ENCODE measurements around the gene BMAL1.

BMAL1 gene

GRCh38 chr11:13341026-13341425 lies 63.4 kb downstream of the BMAL1 start:
- H3K4me3 ChIP-seq (ENCODE audit: low read length) = no peak overlapping the region
- TF ChIP-seq CTCF (IDR thresholded peaks at IDR 0.05; ENCODE audit: low read depth, low read length, poor library complexity, severe bottlenecking) (no peak), EZH2phosphoT487 (IDR thresholded peaks at IDR 0.05; ENCODE audit: borderline replicate concordance, low read length) (no peak)
- H3K36me3 ChIP-seq (ENCODE audit: control insufficient read depth, low read length) = no peaks in the 10 kb centered on the region
- H3K4me2 ChIP-seq (ENCODE audit: low read length) = no peak overlapping the region
- no peaks in the 10 kb centered on the region for H3F3A ChIP-seq (ENCODE audit: control insufficient read depth, insufficient read depth)
- H3K4me1 ChIP-seq (ENCODE audit: control insufficient read depth, low read length) = no peaks in the 10 kb centered on the region
- H3K9me2 ChIP-seq (replicated peaks; ENCODE audit: control insufficient read depth, low read length) = no peaks in the 10 kb centered on the region
- H4K20me1 ChIP-seq (ENCODE audit: control insufficient read depth, insufficient read depth, low read depth, low read length) = peaks cover 5% of the 10 kb centered on the region; the same call in 1 of the 2 replicates
- H3K9me3 ChIP-seq (ENCODE audit: control insufficient read depth, insufficient read depth, low read length) = no peaks in the 10 kb centered on the region
- no peak overlapping the region for H3K27ac ChIP-seq (ENCODE audit: low read depth, low read length)
- H3K27me3 ChIP-seq (ENCODE audit: control insufficient read depth, low read length) = peaks cover 22% of the 10 kb centered on the region
- H3K79me2 ChIP-seq (ENCODE audit: control insufficient read depth, low read length) = no peaks in the 10 kb centered on the region

GRCh38 chr11:13343067-13343466 lies 65.5 kb downstream of the BMAL1 start:
- no peaks in the 10 kb centered on the region for H3K4me1 ChIP-seq (ENCODE audit: control insufficient read depth, low read length)
- H3K36me3 ChIP-seq (ENCODE audit: control insufficient read depth, low read length) = no peaks in the 10 kb centered on the region
- no peak overlapping the region for H3K4me3 ChIP-seq (ENCODE audit: low read length)
- TF ChIP-seq CTCF (IDR thresholded peaks at IDR 0.05; ENCODE audit: low read depth, low read length, poor library complexity, severe bottlenecking) = no peak
- TF ChIP-seq EZH2phosphoT487 (IDR thresholded peaks at IDR 0.05; ENCODE audit: borderline replicate concordance, low read length) = no peak
- no peaks in the 10 kb centered on the region for H3K9me3 ChIP-seq (ENCODE audit: control insufficient read depth, insufficient read depth, low read length)
- H3K9me2 ChIP-seq (replicated peaks; ENCODE audit: control insufficient read depth, low read length) = no peaks in the 10 kb centered on the region
- no peaks in the 10 kb centered on the region for H3F3A ChIP-seq (ENCODE audit: control insufficient read depth, insufficient read depth)
- peaks cover 22% of the 10 kb centered on the region for H3K27me3 ChIP-seq (ENCODE audit: control insufficient read depth, low read length)
- H3K4me2 ChIP-seq (ENCODE audit: low read length) = no peak overlapping the region
- no peaks in the 10 kb centered on the region for H3K79me2 ChIP-seq (ENCODE audit: control insufficient read depth, low read length)
- peaks cover 5% of the 10 kb centered on the region; the same call in 1 of the 2 replicates for H4K20me1 ChIP-seq (ENCODE audit: control insufficient read depth, insufficient read depth, low read depth, low read length)
- H3K27ac ChIP-seq (ENCODE audit: low read depth, low read length) = no peak overlapping the region

- no peaks in the 10 kb centered on the region for H3K79me2 ChIP-seq (ENCODE audit: control insufficient read depth, low read length)
- H3K9me3 ChIP-seq (ENCODE audit: control insufficient read depth, insufficient read depth, low read length) = no peaks in the 10 kb centered on the region
- no peak overlapping the region for H3K4me2 ChIP-seq (ENCODE audit: low read length)
- no peaks in the 10 kb centered on the region for H3F3A ChIP-seq (ENCODE audit: control insufficient read depth, insufficient read depth)
- H3K4me1 ChIP-seq (ENCODE audit: control insufficient read depth, low read length) = no peaks in the 10 kb centered on the region
- H3K4me3 ChIP-seq (ENCODE audit: low read length) = no peak overlapping the region
- TF ChIP-seq EZH2phosphoT487 (IDR thresholded peaks at IDR 0.05; ENCODE audit: borderline replicate concordance, low read length) (no peak), CTCF (IDR thresholded peaks at IDR 0.05; ENCODE audit: low read depth, low read length, poor library complexity, severe bottlenecking) (peak; percentile 80)
- H3K36me3 ChIP-seq (ENCODE audit: control insufficient read depth, low read length) = no peaks in the 10 kb centered on the region
- H4K20me1 ChIP-seq (ENCODE audit: control insufficient read depth, insufficient read depth, low read depth, low read length) = peaks cover 5% of the 10 kb centered on the region; the same call in 1 of the 2 replicates
- H3K9me2 ChIP-seq (replicated peaks; ENCODE audit: control insufficient read depth, low read length) = no peaks in the 10 kb centered on the region
- H3K27me3 ChIP-seq (ENCODE audit: control insufficient read depth, low read length) = peaks cover 24% of the 10 kb centered on the region
- no peak overlapping the region for H3K27ac ChIP-seq (ENCODE audit: low read depth, low read length)
These were observed 66.5 kb downstream of the BMAL1 start for GRCh38 chr11:13343931-13344717.
